ENCODE data around the gene LDHAL6B.

DNA sequence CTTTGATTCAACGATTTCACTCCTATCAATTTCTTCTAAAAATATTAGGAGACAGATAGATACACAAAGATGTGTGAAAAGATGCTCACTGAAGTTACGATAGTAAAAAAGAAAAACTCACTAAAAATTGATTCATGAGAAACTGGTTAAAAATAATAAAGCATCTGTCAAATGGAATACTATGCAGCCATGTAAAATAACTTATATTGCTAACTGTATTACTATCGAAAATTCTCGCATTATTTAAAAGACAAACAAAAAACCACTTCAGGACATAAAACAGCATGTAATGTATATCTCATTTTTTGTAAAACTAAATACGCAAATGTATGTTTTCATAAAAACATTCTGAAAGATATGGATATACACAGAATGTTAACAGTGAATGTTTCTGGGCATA lies 33.4 kb upstream of the LDHAL6B start:
- TF ChIP-seq, protein P1, sequence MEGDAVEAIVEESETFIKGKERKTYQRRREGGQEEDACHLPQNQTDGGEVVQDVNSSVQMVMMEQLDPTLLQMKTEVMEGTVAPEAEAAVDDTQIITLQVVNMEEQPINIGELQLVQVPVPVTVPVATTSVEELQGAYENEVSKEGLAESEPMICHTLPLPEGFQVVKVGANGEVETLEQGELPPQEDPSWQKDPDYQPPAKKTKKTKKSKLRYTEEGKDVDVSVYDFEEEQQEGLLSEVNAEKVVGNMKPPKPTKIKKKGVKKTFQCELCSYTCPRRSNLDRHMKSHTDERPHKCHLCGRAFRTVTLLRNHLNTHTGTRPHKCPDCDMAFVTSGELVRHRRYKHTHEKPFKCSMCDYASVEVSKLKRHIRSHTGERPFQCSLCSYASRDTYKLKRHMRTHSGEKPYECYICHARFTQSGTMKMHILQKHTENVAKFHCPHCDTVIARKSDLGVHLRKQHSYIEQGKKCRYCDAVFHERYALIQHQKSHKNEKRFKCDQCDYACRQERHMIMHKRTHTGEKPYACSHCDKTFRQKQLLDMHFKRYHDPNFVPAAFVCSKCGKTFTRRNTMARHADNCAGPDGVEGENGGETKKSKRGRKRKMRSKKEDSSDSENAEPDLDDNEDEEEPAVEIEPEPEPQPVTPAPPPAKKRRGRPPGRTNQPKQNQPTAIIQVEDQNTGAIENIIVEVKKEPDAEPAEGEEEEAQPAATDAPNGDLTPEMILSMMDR (IDR thresholded peaks at IDR 0.05): no peak
- TF ChIP-seq TAF1 (IDR thresholded peaks at IDR 0.05; ENCODE audit: borderline replicate concordance, low read depth, low read length): no peak
- no peak for TF ChIP-seq RAD21 (IDR thresholded peaks at IDR 0.05; ENCODE audit: low read length)
